MM.1S (cell line): ENCODE data around the gene ZBTB43.

ENCODE experiments used
- EZH2 ChIP-seq: fragments of 300-600 bp; sonication (generic); optimal IDR thresholded peaks from 2 replicates; pipeline ENCODE3; 2017; ENCODE audit warnings: low read depth, mild to moderate bottlenecking, antibody characterized with exemption, low read length, mixed read lengths
- EZH2phosphoT487 ChIP-seq: fragments of 300-600 bp; sonication (generic); IDR thresholded peaks from 2 replicates; pipeline ENCODE4 v1.6.1; 2018; ENCODE audit warnings: antibody characterized with exemption, low read length
- TF ChIP-seq, protein P1 (sequence below): fragments of 300-600 bp; sonication (generic); IDR thresholded peaks from 2 replicates; pipeline ENCODE4 v1.5.1; 2016; ENCODE audit warnings: antibody characterized with exemption, low read length, mixed read lengths

- TF ChIP-seq, protein P1, sequence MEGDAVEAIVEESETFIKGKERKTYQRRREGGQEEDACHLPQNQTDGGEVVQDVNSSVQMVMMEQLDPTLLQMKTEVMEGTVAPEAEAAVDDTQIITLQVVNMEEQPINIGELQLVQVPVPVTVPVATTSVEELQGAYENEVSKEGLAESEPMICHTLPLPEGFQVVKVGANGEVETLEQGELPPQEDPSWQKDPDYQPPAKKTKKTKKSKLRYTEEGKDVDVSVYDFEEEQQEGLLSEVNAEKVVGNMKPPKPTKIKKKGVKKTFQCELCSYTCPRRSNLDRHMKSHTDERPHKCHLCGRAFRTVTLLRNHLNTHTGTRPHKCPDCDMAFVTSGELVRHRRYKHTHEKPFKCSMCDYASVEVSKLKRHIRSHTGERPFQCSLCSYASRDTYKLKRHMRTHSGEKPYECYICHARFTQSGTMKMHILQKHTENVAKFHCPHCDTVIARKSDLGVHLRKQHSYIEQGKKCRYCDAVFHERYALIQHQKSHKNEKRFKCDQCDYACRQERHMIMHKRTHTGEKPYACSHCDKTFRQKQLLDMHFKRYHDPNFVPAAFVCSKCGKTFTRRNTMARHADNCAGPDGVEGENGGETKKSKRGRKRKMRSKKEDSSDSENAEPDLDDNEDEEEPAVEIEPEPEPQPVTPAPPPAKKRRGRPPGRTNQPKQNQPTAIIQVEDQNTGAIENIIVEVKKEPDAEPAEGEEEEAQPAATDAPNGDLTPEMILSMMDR = no peak
- TF ChIP-seq EZH2phosphoT487 (no peak), EZH2 (no peak)
These were observed 47.3 kb downstream of the ZBTB43 start for GRCh38 chr9:126852086-126852688.
